Stromal cell of bone marrow (primary cell): Measurements from ENCODE around the gene BDH1.
"Not testable (repeated sequence)": the region's sequence is repeated elsewhere in the genome, so short reads cannot be mapped to it uniquely, and the experiment has no call there.

Experiments
- DNase-seq: peaks from one replicate; pipeline ENCODE4 v3.0.0-alpha.2; 2012; ENCODE audit warnings: low read depth

BDH1 gene, protein sequence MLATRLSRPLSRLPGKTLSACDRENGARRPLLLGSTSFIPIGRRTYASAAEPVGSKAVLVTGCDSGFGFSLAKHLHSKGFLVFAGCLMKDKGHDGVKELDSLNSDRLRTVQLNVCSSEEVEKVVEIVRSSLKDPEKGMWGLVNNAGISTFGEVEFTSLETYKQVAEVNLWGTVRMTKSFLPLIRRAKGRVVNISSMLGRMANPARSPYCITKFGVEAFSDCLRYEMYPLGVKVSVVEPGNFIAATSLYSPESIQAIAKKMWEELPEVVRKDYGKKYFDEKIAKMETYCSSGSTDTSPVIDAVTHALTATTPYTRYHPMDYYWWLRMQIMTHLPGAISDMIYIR

GRCh38 chr3:197555281-197556261 lies at the start of gene BDH1:
Gene BDH1 (minus strand): TSS chr3:197555968. CDS start chr3:197546443, 9,525 bp downstream.
- no peak for DNase-seq

GRCh38 chr3:197603317-197603933 lies 47.7 kb upstream of the BDH1 start:
- no peak for DNase-seq

- not testable (repeated sequence) for DNase-seq
These were observed 46.6 kb upstream of the BDH1 start for GRCh38 chr3:197602351-197602750.

DNA sequence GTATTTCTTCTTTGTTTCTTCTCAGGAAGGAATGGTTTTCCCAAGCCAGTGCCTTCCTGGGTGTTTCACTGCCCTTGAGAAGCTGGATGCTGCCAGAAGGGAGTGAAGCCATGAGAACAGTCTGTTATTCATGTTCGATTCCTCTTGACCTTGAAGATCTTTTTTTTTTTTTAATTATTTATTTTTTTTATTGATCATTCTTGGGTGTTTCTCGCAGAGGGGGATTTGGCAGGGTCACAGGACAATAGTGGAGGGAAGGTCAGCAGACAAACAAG lies 45.7 kb upstream of the BDH1 start:
- not testable (repeated sequence) for DNase-seq

GRCh38 chr3:197600796-197601565 lies 45.2 kb upstream of the BDH1 start:
- peak; percentile 10 for DNase-seq

GRCh38 chr3:197599089-197599765 lies 43.5 kb upstream of the BDH1 start:
- DNase-seq: peak; percentile 57

DNA sequence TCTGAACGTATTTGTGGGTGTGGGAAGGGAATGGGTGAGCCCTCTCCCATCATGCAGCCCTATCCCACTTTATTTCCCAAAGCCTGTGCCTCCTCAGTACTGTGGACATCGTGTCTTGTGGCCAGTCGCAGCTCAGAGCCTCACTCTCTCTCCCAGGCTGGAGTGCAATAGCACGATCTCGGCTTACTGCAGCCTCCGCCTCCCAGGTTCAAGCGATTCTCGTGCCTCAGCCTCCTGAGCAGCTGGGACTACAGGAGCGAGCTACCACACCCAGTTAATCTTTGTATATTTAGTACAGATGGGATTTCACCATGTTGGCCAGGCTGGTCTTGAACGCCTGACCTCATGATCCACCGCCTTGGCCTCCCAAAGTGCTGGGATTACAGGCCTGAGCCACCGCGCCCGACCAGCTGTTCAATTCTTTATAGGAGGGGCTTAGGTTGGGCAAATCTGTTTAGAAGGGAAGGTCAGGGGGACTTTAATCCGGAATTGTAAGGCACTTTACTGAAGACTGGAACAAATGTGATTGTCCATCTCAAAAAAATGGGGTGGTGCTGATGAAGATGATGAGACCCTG lies 42.7 kb upstream of the BDH1 start:
- DNase-seq: no peak

GRCh38 chr3:197597335-197597734 lies 41.6 kb upstream of the BDH1 start:
- DNase-seq: no peak

DNA sequence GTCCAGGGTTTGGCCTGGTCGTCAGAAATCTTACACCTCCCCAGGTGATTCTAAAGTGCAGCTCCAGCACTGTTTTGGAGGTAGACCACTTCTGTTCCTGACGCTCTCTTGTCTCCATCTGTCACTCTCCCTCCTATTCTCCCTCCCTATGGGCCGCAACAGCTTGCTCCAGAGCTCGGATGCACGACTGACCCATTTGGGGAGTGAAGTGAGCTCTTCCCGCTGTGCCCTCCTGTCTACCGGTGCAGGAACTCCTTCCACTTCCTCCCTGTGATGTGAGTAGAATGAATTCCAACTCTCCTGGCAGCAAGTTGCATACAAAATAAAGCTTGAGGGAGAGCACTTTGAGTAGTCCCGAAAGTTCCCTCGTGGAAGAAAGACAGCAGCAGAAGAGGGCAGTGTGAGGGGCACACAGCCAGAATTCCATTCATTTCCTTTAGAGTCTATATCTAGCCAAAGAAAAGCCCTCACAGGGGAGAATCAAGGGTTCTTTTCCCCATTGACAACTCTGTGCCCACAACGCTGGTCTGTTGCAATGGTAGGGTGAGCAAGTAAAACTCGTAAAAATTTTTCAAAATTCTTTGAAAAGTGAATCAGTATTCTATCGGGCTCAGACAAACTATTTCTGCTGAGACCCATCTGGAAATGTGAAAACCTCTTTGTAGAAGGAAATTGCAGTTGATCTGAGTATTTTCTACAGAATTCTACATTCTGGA lies 39.9 kb upstream of the BDH1 start:
- no peak for DNase-seq

DNA sequence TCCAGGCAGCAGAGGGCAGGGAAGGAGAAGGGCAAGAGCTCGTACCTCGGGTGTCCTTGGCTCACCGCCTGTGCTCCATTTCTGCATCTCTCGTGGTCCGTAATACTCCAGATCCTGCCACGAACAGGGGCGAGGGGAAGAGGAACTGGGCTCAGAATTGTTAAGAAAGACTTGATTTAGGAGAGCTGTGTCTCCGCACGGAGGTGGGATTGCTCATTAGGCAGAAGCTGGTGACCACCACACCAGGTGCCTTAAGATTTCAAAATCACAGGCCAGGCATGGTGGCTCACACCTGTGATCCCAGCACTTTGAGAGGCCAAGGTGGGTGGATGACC lies 37.2 kb upstream of the BDH1 start:
- DNase-seq: no peak

- DNase-seq: no peak
These were observed 36.7 kb upstream of the BDH1 start for GRCh38 chr3:197592361-197593045.

GRCh38 chr3:197591816-197592215 lies 36.0 kb upstream of the BDH1 start:
- DNase-seq: no peak

- no peak for DNase-seq
These were observed 34.7 kb upstream of the BDH1 start for GRCh38 chr3:197590313-197590962.

DNA sequence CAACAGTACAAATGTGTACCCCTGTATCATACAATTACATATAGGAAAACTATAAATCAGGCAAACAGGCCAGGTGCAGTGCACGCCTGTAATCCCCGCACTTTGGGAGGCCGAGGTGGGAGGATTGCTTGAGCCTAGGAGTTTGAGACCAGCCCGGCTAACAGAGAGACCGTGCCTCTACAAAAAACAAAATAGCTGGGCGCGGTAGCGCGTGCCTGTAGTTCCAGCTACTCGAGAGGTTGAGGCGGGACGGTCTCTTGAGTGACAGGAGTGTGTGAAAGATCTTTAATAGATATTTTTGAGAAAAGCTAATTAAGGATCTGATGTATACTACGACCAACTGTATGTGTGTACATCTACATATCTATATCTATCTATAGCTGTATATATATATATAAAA lies 33.8 kb upstream of the BDH1 start:
- DNase-seq: no peak

- DNase-seq: not testable (repeated sequence)
These were observed 31.0 kb upstream of the BDH1 start for GRCh38 chr3:197586768-197587167.

DNA sequence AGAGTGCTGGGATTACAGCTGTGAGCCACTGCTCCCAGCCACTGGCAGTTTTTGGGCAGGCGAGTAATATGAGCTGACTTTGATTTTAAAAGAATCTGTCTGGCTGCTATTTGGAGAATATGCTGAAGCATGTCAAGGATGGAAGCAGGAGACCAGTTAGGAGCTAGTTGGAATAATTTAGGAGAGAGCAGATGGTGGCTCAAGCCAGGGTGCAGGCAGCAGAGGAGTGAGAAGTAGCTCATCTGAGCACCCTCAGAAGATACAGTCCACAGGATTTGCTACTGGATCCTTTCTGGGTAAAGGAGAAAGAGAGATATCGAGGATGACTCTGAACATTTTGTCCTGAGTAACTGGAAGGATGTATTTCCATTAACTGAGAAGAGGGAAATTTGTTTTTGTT lies 30.4 kb upstream of the BDH1 start:
- DNase-seq: no peak

- no peak for DNase-seq
These were observed 29.0 kb upstream of the BDH1 start for GRCh38 chr3:197584733-197585132.

DNA sequence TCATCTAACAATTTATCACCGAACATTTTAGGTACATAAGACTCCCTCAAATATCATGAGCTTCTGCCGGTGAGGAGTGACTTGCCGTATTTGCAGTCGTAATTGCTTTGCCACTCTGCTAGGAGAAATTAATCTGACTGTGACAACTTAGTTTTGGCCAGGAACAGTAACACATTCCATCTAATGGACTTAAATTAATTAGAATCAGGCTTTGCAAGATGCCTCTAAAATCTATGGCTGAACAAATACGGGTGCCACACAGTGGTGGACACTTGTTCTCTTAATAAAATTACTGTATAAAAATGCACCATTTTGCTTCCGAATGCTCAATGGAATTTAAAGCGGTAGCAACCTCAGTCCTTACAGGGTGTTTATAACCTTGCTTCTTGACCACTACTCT lies 27.6 kb upstream of the BDH1 start:
- DNase-seq: no peak

DNA sequence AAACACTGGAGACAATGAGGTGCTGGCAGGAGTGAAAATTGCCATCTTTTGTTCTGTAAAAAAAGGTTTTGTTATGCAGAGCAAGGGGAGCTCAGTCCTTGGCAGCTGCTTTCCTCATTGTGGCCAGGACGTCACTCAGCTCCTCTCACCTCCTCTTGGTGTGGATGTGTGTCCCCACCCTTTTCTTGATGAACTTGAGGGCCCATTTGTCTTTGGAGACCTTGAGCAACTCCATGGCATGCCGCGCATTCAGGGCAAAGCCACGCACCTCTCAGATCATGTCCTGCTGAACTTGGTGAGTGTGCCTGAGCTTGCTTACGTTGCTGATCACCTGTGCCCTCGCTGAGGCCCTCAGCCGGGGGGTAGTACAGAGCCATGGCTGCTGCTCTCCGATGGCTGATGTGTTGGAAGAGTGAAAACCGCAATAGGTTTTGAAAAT lies 24.5 kb upstream of the BDH1 start:
- DNase-seq: no peak
